Measurements from ENCODE around the gene SLC1A4.

DNA sequence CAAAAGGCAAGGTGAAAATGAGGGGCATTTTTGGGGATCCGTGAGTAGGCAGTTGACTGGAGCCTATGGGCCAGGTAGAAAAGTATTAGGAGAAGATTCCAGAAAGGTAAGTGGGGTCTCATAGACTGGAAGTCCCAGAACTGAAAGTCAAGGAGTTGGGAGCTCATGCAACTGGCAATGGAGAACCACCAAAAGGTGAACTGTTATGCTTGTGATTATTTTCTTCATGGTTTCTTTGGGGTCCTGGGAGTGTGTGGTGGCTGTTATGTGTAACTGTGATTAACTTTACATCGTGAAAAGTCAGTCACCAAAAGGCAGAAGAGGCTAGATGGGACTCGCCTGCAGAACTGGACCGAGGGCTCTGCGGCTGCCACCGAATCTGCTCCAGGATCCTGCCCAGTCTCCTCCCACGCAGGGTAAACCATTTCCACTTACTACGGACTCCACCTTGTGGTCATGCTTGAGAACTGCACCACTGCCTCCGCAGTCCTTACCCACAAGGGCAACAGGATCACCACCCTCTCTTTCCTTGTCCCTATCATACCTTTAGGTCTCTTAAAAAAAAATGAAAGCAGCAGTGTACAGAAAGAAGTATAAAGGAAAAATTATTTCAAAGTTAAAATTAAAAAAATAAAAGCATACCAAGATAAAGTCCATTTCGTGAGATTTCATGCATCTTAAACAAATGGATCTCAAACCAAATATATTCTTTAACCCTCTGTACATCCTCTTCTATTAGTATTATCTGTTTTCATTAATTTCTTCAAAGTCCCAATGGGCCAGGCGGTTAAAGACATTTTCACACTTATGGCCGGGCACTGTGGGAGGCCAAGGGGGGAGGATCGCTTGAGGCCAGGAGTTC is 51.4 kb downstream of the SLC1A4 start:
- TF ChIP-seq ZNF23 (tag by site-specific recombination; IDR thresholded peaks at IDR 0.05; ENCODE audit: borderline replicate concordance) = no peak
- no peak for TF ChIP-seq SCRT1 (tag by site-specific recombination; IDR thresholded peaks at IDR 0.05; ENCODE audit: borderline replicate concordance)
- TF ChIP-seq, protein P1, sequence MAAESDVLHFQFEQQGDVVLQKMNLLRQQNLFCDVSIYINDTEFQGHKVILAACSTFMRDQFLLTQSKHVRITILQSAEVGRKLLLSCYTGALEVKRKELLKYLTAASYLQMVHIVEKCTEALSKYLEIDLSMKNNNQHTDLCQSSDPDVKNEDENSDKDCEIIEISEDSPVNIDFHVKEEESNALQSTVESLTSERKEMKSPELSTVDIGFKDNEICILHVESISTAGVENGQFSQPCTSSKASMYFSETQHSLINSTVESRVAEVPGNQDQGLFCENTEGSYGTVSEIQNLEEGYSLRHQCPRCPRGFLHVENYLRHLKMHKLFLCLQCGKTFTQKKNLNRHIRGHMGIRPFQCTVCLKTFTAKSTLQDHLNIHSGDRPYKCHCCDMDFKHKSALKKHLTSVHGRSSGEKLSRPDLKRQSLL (tag by site-specific recombination; IDR thresholded peaks at IDR 0.05) = 0 out of 2 replicates have a peak, but pooled peaks have one; percentile 48
- TF ChIP-seq ZNF302 (tag by site-specific recombination; IDR thresholded peaks at IDR 0.05; ENCODE audit: low read depth) = no peak
- TF ChIP-seq, protein P2, sequence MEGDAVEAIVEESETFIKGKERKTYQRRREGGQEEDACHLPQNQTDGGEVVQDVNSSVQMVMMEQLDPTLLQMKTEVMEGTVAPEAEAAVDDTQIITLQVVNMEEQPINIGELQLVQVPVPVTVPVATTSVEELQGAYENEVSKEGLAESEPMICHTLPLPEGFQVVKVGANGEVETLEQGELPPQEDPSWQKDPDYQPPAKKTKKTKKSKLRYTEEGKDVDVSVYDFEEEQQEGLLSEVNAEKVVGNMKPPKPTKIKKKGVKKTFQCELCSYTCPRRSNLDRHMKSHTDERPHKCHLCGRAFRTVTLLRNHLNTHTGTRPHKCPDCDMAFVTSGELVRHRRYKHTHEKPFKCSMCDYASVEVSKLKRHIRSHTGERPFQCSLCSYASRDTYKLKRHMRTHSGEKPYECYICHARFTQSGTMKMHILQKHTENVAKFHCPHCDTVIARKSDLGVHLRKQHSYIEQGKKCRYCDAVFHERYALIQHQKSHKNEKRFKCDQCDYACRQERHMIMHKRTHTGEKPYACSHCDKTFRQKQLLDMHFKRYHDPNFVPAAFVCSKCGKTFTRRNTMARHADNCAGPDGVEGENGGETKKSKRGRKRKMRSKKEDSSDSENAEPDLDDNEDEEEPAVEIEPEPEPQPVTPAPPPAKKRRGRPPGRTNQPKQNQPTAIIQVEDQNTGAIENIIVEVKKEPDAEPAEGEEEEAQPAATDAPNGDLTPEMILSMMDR (tag by site-specific recombination; IDR thresholded peaks at IDR 0.05) = peak; percentile 88
- TF ChIP-seq, protein P3, sequence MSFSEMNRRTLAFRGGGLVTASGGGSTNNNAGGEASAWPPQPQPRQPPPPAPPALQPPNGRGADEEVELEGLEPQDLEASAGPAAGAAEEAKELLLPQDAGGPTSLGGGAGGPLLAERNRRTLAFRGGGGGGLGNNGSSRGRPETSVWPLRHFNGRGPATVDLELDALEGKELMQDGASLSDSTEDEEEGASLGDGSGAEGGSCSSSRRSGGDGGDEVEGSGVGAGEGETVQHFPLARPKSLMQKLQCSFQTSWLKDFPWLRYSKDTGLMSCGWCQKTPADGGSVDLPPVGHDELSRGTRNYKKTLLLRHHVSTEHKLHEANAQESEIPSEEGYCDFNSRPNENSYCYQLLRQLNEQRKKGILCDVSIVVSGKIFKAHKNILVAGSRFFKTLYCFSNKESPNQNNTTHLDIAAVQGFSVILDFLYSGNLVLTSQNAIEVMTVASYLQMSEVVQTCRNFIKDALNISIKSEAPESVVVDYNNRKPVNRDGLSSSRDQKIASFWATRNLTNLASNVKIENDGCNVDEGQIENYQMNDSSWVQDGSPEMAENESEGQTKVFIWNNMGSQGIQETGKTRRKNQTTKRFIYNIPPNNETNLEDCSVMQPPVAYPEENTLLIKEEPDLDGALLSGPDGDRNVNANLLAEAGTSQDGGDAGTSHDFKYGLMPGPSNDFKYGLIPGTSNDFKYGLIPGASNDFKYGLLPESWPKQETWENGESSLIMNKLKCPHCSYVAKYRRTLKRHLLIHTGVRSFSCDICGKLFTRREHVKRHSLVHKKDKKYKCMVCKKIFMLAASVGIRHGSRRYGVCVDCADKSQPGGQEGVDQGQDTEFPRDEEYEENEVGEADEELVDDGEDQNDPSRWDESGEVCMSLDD (tag by site-specific recombination; IDR thresholded peaks at IDR 0.05) = no peak
- TF ChIP-seq ZNF561 (tag by site-specific recombination; IDR thresholded peaks at IDR 0.05; ENCODE audit: borderline replicate concordance) = no peak
- no peak for TF ChIP-seq KLF7 (tag by site-specific recombination; IDR thresholded peaks at IDR 0.05; ENCODE audit: borderline replicate concordance)
- TF ChIP-seq YY1 (tag by site-specific recombination; IDR thresholded peaks at IDR 0.05) = no peak
- TF ChIP-seq, protein P4, sequence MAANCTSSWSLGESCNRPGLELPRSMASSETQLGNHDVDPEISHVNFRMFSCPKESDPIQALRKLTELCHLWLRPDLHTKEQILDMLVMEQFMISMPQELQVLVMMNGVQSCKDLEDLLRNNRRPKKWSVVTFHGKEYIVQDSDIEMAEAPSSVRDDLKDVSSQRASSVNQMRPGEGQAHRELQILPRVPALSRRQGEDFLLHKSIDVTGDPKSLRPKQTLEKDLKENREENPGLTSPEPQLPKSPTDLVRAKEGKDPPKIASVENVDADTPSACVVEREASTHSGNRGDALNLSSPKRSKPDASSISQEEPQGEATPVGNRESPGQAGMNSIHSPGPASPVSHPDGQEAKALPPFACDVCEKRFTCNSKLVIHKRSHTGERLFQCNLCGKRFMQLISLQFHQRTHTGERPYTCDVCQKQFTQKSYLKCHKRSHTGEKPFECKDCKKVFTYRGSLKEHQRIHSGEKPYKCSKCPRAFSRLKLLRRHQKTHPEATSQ (tag by site-specific recombination; IDR thresholded peaks at IDR 0.05) = no peak
- TF ChIP-seq ZFP41 (tag by site-specific recombination; IDR thresholded peaks at IDR 0.05; ENCODE audit: borderline replicate concordance) = no peak
- TF ChIP-seq, protein P5, sequence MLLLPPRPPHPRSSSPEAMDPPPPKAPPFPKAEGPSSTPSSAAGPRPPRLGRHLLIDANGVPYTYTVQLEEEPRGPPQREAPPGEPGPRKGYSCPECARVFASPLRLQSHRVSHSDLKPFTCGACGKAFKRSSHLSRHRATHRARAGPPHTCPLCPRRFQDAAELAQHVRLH (tag by site-specific recombination; IDR thresholded peaks at IDR 0.05) = no peak
- TF ChIP-seq ZBTB1 (tag by site-specific recombination; IDR thresholded peaks at IDR 0.05) = no peak

Measured in HEK293 (cell line).